ACHN (cell line): ENCODE results near the gene DNAH11.
"Not testable (repeated sequence)": the region's sequence is repeated elsewhere in the genome, so short reads cannot be mapped to it uniquely, and the experiment has no call there.

Experiments
- DNase-seq: peaks from one replicate; pipeline ENCODE4 v3.0.0-alpha.2; 2015
- in situ Hi-C: cut with HindIII; loops from 2 replicates; pipeline ENCODE4 v1.10.0; 2017; ENCODE audit warnings: low sequenced_read_pairs, low pct_ligation_motif_present, low pct_unique_long_range_greater_than_20kb

Gene DNAH11

GRCh38 chr7:21656796-21657195, 114.0 kb downstream of the DNAH11 start:
- in situ Hi-C loops, result no loop called here
- no peak for DNase-seq

DNA sequence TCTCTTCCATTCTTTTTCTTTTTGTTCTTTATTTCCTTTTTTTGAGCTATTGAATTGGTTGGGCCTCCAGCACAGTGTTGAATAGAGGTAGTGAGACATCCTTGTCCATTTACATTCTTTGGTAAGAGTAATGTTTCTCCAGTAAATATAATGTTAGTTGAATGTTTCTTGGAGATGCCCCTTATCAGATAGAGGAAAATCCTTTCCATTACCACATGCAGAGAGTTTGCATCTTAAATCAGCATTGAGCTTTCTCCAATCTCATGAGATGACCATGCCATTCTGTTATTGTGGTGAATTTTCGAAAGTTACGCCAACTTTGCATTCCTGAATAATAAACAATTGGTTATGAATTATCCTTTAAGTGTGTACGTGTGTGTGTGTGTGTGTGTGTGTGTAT, 127.7 kb downstream of the DNAH11 start:
- DNase-seq, result no peak
- in situ Hi-C loops, result no loop called here

GRCh38 chr7:21671859-21672258, 129.0 kb downstream of the DNAH11 start:
- in situ Hi-C loops, result no loop called here

DNA sequence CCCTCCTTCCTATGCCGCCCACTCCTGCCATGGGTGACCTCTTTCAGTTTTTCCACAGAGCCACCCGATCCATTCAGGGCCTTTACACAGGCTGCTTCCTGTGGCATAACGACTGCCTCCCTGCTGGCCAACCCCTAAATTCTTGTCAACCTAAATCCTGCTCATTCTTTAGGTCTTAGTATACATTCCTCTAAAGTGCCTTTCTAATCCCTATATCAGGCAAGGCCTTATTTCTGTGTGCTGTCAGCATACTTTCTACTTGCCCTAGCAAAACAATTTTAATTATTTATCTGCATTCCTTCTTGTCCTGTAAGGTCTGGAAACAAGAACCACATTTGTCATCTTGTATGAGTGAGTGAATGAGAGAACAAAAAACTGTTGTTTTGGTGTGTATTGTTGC, 132.4 kb downstream of the DNAH11 start:
- no peak for DNase-seq
- in situ Hi-C loops, result no loop called here

More at GRCh38 chr7:21671859-21672258, 129.0 kb downstream of the DNAH11 start:
- DNase-seq, result no peak

GRCh38 chr7:21690705-21691104, 147.9 kb downstream of the DNAH11 start:
- in situ Hi-C loops, result no loop called here

DNA sequence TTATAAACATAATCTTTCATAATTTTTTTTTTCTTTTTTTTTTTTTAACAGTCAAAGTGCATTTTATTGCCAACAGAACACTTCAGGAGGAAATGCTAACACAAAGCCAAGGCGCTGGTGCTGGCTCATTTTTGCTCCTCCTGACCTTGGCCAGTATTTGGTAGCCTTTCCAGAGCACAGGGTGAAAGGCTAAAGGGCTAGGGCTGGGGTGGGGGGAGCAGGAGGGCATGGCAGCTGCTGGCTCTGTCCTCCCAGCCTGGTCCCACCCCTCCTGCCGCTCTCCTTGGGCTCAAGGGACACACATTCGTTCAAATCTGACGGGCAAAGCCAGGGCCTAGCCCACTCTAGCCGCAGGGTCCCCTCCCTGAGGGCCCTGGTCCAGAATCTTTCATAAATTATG, 148.3 kb downstream of the DNAH11 start:
- DNase-seq, in situ Hi-C loops: not testable (repeated sequence)

More at GRCh38 chr7:21690705-21691104, 147.9 kb downstream of the DNAH11 start:
- no peak for DNase-seq

GRCh38 chr7:21700587-21700986, 157.7 kb downstream of the DNAH11 start:
- in situ Hi-C loops, DNase-seq: not testable (repeated sequence)

DNA sequence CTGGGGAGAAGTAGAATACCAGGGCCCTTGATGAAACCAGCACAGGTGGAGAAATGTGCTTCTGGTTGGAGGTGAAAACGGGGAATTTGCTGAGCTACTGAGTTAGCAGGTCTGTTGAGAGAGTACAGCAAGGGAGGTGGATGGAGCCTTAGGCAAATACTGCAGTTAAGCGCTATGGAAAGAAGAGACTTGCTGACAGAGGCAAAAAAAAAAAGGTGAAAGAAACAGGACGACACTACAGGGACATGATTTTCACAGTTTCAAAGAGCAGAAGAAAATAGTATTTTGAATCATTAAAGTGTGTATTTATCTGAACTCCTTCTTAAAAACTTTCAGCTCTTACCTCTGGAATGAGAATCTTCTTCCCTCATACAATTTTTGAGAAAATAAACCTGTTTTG, 159.5 kb downstream of the DNAH11 start:
- in situ Hi-C loops, result no loop called here
- DNase-seq, result no peak

- in situ Hi-C loops, result no loop called here
- DNase-seq, result no peak
These were observed 161.5 kb downstream of the DNAH11 start for GRCh38 chr7:21704359-21704758.

GRCh38 chr7:21706131-21706530, 163.3 kb downstream of the DNAH11 start:
- in situ Hi-C loops, result no loop called here
- DNase-seq, result no peak

- in situ Hi-C loops, result no loop called here
- DNase-seq, result no peak
These were observed 164.7 kb downstream of the DNAH11 start for GRCh38 chr7:21707566-21707965.

DNA sequence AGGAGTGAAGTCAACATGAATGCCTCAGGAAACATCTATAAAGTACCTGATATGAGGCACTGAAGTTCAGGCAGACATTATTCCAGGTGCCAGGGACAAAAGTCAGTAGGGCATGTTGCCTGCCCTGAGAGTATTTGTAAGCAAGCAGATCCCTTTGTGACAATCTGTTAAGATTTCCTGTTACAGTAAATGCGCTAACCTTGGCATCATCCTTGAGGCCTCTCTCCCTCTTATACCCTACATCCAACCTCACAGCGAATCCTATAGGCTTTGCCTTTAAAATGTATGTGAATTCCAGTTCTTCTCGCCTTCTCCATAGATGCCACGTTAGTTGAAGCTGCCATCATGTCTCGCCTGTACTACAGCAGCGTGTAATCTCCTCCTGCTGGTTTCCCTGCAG, 165.3 kb downstream of the DNAH11 start:
- in situ Hi-C loops, result no loop called here
- DNase-seq, result no peak

DNA sequence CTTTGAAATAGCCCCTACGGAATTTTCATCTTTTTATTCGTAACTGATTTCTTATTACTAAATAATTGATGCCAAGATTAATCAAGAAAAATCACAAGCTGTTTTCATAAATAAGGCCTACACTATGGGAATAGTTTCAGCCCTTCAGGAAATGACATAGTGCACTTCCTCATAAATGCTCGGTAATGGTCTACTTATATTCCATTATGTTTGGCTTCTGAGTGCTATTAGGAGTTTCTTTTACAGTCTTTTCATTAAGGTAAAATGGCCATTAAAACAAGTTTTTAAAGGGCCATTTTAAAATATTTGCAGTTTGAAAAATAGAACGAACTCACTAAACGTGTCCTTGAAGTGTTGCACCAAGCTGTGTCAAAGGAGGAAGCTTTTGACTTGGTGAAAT, 174.5 kb downstream of the DNAH11 start:
- no peak for DNase-seq
- in situ Hi-C loops, result no loop called here

DNA sequence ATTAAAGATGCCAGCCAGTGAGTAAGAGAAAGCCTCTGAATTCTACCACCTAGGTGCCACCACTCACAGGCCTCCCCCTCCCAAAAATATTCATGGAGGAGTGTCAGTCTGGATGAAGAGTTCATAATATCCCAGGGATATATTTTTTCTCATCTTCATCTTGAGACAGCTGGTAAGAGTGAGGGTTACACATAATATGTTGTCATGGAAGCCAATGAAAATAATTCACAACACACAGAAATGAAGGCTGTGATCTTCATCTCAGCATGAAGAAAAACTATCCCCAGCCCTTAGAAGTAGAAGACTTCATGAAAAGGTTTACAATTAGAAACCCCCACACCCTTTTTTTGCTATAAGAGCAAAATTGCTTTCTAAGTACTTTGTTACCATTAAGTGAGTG, 175.6 kb downstream of the DNAH11 start:
- in situ Hi-C loops, result no loop called here
- DNase-seq, result no peak

DNA sequence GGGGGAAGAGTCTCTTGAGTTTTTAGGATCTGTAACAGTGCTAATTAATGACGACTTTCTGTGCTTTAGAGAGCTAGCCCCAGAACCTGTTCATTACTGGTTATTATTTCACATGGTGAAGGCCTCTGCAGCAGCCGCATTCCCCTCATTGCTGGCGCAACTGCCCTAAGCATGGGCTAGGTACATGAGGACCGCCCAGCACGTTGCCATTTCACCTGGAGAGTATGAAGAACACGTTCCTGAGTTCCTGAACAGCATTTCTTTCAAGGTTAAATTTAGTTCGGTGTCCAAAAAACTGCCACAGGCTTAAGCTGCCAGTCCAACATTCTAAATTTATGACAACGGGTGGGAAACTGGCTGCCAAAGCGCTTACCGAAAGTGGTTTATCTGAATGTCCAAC, 177.0 kb downstream of the DNAH11 start:
- DNase-seq, result no peak
- in situ Hi-C loops, result no loop called here

GRCh38 chr7:21722371-21722770, 179.5 kb downstream of the DNAH11 start:
- in situ Hi-C loops, result no loop called here
- DNase-seq, result no peak

- in situ Hi-C loops, result no loop called here
- DNase-seq, result no peak
These were observed 181.7 kb downstream of the DNAH11 start for GRCh38 chr7:21724562-21724961.

DNA sequence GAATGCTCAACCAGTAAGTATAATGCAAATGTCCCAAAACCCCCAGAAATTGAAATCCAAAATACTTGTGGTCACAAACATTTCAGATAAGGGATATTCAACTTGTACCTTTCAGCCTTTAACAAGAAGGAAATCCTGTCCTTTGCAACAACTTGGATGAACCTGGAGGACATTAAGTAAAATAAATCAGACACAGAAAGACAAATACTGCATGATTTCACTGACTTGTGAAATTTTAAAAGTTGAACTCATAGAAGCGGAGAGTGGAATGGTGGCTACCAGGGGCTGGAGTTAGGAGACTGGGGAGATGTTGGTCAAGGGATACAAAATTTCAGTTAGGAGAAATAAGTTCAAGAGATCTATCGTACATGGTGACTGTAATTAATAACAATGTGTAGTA, 187.6 kb downstream of the DNAH11 start:
- in situ Hi-C loops, result no loop called here
- no peak for DNase-seq

DNA sequence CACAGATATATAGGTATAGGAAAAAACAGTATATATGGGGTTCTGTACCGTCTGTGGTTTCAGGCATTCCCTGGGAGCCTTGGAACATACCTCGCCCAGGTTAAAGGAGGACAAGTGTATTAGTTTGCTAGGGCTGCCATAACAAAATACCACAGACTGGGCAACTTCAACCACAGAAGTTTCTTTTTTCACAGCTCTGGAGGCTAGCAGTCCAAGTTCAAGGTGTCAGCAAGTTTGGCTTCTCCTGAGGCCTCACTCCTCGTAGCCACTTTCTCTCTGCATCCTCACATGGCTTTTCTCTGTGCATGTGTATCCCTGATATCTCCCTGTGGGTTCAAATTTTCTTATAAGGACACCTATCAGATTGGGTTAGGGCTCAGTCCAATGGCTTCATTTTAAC, 189.1 kb downstream of the DNAH11 start:
- no peak for DNase-seq
- in situ Hi-C loops, result no loop called here

DNA sequence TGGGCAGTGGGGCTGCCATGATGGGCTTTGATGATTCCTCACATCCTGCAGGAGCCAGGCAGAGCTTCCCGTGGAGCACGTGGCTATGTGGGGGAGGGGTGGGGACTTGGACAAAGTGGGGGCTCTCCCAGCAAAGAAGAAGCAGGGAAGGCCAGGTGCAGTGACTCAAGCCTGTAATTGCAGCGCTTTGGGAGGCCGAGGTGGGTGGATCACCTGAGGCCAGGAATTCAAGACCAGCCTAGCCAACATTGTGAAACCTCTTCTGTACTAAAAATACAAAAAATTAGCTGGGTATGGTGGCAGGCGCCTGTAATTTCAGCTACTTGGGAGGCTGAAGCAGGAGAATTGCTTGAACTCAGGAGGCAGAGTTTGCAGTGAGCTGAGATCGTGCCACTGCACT, 190.1 kb downstream of the DNAH11 start:
- in situ Hi-C loops, DNase-seq: not testable (repeated sequence)

GRCh38 chr7:21733837-21734236, 191.0 kb downstream of the DNAH11 start:
- DNase-seq, result no peak
- in situ Hi-C loops, result no loop called here
